C4-2B (cell line): ENCODE measurements around the gene GALNT4.

ENCODE experiments used
- H3K27ac ChIP-seq: fragments of 450-650 bp; 2 replicates; pipeline ENCODE4 v1.5.1; 2017
- CTCF ChIP-seq: fragments of 450-650 bp; conservative IDR thresholded peaks from 2 replicates; pipeline ENCODE4 v1.5.1; 2017; ENCODE audit warnings: mild to moderate bottlenecking
- ZFX ChIP-seq: fragments of 450-650 bp; IDR thresholded peaks from 2 replicates; pipeline ENCODE4 v1.6.1; 2017

Gene GALNT4

GRCh38 chr12:89565002-89565401, 40.4 kb upstream of the GALNT4 start:
- TF ChIP-seq ZFX (no peak), CTCF (no peak)
- H3K27ac ChIP-seq: no peak overlapping the region

- no peak overlapping the region for H3K27ac ChIP-seq
- TF ChIP-seq CTCF (no peak), ZFX (no peak)
Measured at GRCh38 chr12:89559753-89560152, 35.2 kb upstream of the GALNT4 start.

GRCh38 chr12:89556976-89557375, 32.4 kb upstream of the GALNT4 start:
- no peak overlapping the region for H3K27ac ChIP-seq
- no peak for TF ChIP-seq CTCF
- TF ChIP-seq ZFX: no peak

GRCh38 chr12:89552376-89552775, 27.8 kb upstream of the GALNT4 start:
- TF ChIP-seq CTCF: no peak
- no peak for TF ChIP-seq ZFX
- no peak overlapping the region for H3K27ac ChIP-seq

GRCh38 chr12:89551747-89552146, 27.2 kb upstream of the GALNT4 start:
- no peak overlapping the region for H3K27ac ChIP-seq
- no peak for TF ChIP-seq CTCF
- TF ChIP-seq ZFX: no peak

- H3K27ac ChIP-seq: no peak overlapping the region
- TF ChIP-seq ZFX (no peak), CTCF (no peak)
Measured at GRCh38 chr12:89547101-89547500, 22.5 kb upstream of the GALNT4 start.

GRCh38 chr12:89546151-89546550, 21.6 kb upstream of the GALNT4 start:
- no peak for TF ChIP-seq CTCF
- TF ChIP-seq ZFX: no peak
- no peak overlapping the region for H3K27ac ChIP-seq
